Mesothelial cell of epicardium (in vitro differentiated cells): ENCODE measurements around the gene MYO1E. TPM values are rescaled to one million over a fixed set of nuclear protein-coding genes. Genes with fewer than 3 reads are reported as not detected.

ENCODE experiments used
- DNase-seq, 2 experiments: peaks; one replicate each; pipeline ENCODE4 v3.0.0; 2021; ENCODE audit warnings: low spot score in 2 of 2; ENCODE audit not compliant: unreplicated experiment in 2 of 2
- H3K27ac Mint-ChIP-seq: 2 replicates; pipeline ENCODE4 v1.8.0; 2021; ENCODE audit warnings: mixed read lengths
- H3K27me3 Mint-ChIP-seq: 2 replicates; pipeline ENCODE4 v1.8.0; 2021; ENCODE audit warnings: low read depth, mixed read lengths
- H3K36me3 Mint-ChIP-seq: 2 replicates; pipeline ENCODE4 v1.8.0; 2021; ENCODE audit warnings: mixed read lengths
- H3K4me1 Mint-ChIP-seq: 2 replicates; pipeline ENCODE4 v1.8.0; 2021; ENCODE audit warnings: mixed read lengths
- H3K4me3 Mint-ChIP-seq: 2 replicates; pipeline ENCODE4 v1.8.0; 2021; ENCODE audit warnings: mild to moderate bottlenecking, moderate library complexity, mixed read lengths
- H3K9me3 Mint-ChIP-seq: 2 replicates; pipeline ENCODE4 v1.8.0; 2021; ENCODE audit warnings: mixed read lengths
- total RNA-seq: library from RNA; stranded (reverse); gene quantifications from 3 replicates; pipeline ENCODE4 v1.2.1, GENCODE V29; 2021
- TF ChIP-seq, protein P1 (sequence below): fragments of 200-600 bp; sonication (generic); IDR thresholded peaks from one replicate; pipeline ENCODE4 v1.5.0; 2021; ENCODE audit warnings: antibody characterized with exemption; ENCODE audit not compliant: unreplicated experiment

MYO1E gene
- total RNA-seq, 1 donor from 2014 or later = 54.2 TPM

- DNase-seq = no peak
- Mint-ChIP-seq H3K36me3 (no peaks in the 10 kb centered on the region), H3K4me3 (no peak overlapping the region), H3K27me3 (no peaks in the 10 kb centered on the region), H3K4me1 (peaks cover 4% of the 10 kb centered on the region), H3K9me3 (no peaks in the 10 kb centered on the region), H3K27ac (no peak overlapping the region)
- TF ChIP-seq, protein P1, sequence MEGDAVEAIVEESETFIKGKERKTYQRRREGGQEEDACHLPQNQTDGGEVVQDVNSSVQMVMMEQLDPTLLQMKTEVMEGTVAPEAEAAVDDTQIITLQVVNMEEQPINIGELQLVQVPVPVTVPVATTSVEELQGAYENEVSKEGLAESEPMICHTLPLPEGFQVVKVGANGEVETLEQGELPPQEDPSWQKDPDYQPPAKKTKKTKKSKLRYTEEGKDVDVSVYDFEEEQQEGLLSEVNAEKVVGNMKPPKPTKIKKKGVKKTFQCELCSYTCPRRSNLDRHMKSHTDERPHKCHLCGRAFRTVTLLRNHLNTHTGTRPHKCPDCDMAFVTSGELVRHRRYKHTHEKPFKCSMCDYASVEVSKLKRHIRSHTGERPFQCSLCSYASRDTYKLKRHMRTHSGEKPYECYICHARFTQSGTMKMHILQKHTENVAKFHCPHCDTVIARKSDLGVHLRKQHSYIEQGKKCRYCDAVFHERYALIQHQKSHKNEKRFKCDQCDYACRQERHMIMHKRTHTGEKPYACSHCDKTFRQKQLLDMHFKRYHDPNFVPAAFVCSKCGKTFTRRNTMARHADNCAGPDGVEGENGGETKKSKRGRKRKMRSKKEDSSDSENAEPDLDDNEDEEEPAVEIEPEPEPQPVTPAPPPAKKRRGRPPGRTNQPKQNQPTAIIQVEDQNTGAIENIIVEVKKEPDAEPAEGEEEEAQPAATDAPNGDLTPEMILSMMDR = no peak
These were observed 114.4 kb downstream of the MYO1E start for GRCh38 chr15:59258317-59258716.

DNA sequence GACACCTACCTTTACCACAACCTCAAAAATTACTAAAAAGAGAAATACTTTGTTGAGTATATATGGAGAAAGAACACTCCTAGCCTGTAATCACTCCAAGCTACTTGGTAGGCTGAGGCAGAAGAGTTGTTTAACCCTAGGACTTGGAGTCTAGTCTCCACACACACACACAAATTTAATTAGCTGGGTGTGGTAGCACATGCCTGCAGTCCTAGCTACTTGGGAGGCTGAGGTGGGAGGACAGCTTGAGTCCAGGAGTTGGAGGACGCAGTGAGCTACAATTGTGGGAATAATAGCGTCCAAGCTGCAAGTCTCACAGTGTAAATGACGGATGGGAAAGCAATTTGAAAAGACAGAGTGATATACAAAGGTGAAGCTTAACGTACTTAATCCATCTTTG lies 115.5 kb downstream of the MYO1E start:
- Mint-ChIP-seq H3K27ac (no peak overlapping the region), H3K9me3 (no peaks in the 10 kb centered on the region), H3K36me3 (no peaks in the 10 kb centered on the region), H3K27me3 (no peaks in the 10 kb centered on the region), H3K4me3 (no peak overlapping the region), H3K4me1 (peaks cover 4% of the 10 kb centered on the region)
- TF ChIP-seq, protein P1 = no peak
- no peak for DNase-seq

DNA sequence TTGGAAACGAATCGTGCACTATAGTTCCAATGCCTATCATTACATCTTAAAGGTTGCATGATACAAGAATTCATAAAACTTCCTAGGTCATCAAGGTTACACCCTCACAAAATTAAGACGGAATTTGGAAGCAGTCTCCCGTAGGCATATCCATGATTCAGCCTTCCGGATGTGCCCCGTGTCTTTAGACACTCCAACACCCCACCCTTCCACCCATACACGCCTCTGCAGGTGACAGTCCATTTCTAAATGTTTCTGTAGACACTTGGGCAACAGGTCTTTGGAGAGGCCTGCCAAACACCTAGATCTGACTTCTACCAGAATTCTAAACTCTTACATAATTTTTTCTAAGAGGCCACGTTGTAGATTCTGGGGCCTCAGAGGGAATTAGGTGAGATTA lies 116.2 kb downstream of the MYO1E start:
- Mint-ChIP-seq H3K4me3 (no peak overlapping the region), H3K27me3 (no peaks in the 10 kb centered on the region), H3K9me3 (no peaks in the 10 kb centered on the region), H3K27ac (no peak overlapping the region), H3K4me1 (peaks cover 3% of the 10 kb centered on the region), H3K36me3 (no peaks in the 10 kb centered on the region)
- TF ChIP-seq, protein P1 = no peak
- DNase-seq = no peak

DNA sequence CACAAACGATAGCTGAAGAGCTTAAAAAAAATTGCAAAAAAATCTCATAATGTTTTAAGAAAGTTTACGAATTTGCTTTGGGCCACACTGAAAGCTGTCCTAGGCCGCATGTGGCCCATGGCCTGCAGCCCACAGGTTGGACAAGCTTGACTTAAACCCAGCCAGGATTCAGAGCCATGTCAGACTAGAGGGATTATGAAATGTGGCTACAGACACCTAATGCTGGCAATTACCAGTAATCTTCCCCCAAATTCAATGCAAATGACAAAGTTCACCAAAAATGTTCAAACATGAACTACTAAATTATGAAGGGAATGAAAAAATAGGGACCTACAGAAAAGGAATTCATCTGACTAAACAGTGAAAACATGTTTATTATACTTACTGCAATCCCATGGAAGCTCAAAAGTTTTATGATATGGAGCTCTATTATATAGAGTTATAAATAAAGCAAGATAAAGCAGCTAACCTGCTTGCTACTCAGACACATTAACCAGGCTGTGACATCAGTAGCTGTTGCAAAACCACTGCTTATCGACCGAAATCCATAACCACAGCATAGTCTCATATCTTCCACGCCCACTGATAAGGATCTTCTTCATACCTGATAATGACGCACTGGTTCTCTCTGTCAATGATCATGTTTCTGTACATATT lies 116.9 kb downstream of the MYO1E start:
- H3K27me3 Mint-ChIP-seq = no peaks in the 10 kb centered on the region
- H3K9me3 Mint-ChIP-seq = no peaks in the 10 kb centered on the region
- no peak overlapping the region for H3K27ac Mint-ChIP-seq
- no peaks in the 10 kb centered on the region for H3K4me1 Mint-ChIP-seq
- no peak for DNase-seq
- TF ChIP-seq, protein P1 = no peak
- no peak overlapping the region for H3K4me3 Mint-ChIP-seq
- no peaks in the 10 kb centered on the region for H3K36me3 Mint-ChIP-seq

- H3K27me3 Mint-ChIP-seq = no peaks in the 10 kb centered on the region
- H3K4me3 Mint-ChIP-seq = no peak overlapping the region
- H3K9me3 Mint-ChIP-seq = no peaks in the 10 kb centered on the region
- TF ChIP-seq, protein P1 = no peak
- no peaks in the 10 kb centered on the region for H3K36me3 Mint-ChIP-seq
- no peak overlapping the region for H3K27ac Mint-ChIP-seq
- H3K4me1 Mint-ChIP-seq = no peaks in the 10 kb centered on the region
- no peak for DNase-seq
These were observed 120.5 kb downstream of the MYO1E start for GRCh38 chr15:59252137-59252536.
